HepG2 (cell line): Measurements from ENCODE around the gene SESN1. TPM values are rescaled to one million over a fixed set of nuclear protein-coding genes. Genes with fewer than 3 reads are reported as not detected.

Source experiments
- ATAC-seq: fragments of 200-7000 bp; cut with Tn5 transposase; 3 replicates; pipeline ENCODE4 v1.9.1; 2020; ENCODE audit warnings: mild to moderate bottlenecking, moderate library complexity
- BruUV-seq: library from RNA; stranded (reverse); fragments of 400-500 nt; replicated peaks from 2 replicates; lab custom pipeline; 2021; lab: Mats Ljungman, UMichigan
- CTCF ChIA-PET: fragments of 300-600 bp; formaldehyde crosslinking; extraction: SDS; loops from one replicate; lab custom pipeline; 2021; ENCODE audit warnings: low total read pairs, inconsistent platforms, low intra/inter-chr PET ratio; lab: Yijun Ruan, JAX
- POLR2A ChIA-PET: fragments of 350-600 bp; sonication (Branson Sonifier 250); formaldehyde crosslinking; loops from one replicate; lab custom pipeline; 2020; ENCODE audit warnings: antibody characterized with exemption, inconsistent platforms; lab: Yijun Ruan, JAX
- DNase-seq: peaks from one replicate; pipeline ENCODE4 v3.0.0-alpha.2; 2015; ENCODE audit warnings: low spot score
- FAIRE-seq: peaks from 3 replicates; lab custom pipeline; 2011; peaks lifted over from hg19 to GRCh38; lab: Jason Lieb, UNC
- H2AFZ ChIP-seq: one replicate; pipeline ENCODE4 v1.6.1; 2011; ENCODE audit warnings: low read length, inconsistent platforms
- H3K27ac ChIP-seq: fragments of 300-600 bp; 3 replicates; pipeline ENCODE4 v1.8.0; 2011; ENCODE audit warnings: mixed run types, mild to moderate bottlenecking, mixed read lengths, low read length, inconsistent platforms; ENCODE audit not compliant: insufficient read depth; ENCODE audit errors: extremely low read length
- H3K27me3 ChIP-seq, 2 experiments: fragments of 200-600 bp in 1 of 2; 2 replicates in 1 of 2; 3 replicates in 1 of 2; pipeline versions ENCODE4 v1.6.0 to v1.8.0; 2011; ENCODE audit warnings: low read length in 2 of 2, mild to moderate bottlenecking in 2 of 2, moderate library complexity in 2 of 2, inconsistent platforms in 1 of 2; ENCODE audit not compliant: insufficient read depth in 2 of 2, control insufficient read depth in 1 of 2
- H3K36me3 ChIP-seq, 2 experiments: fragments of 200-600 bp in 1 of 2; replicated peaks in 1 of 2; 2 replicates in 1 of 2; 3 replicates in 1 of 2; pipeline versions ENCODE4 v1.5.1 to v1.8.0; 2011; ENCODE audit warnings: low read length in 2 of 2, inconsistent platforms in 1 of 2; ENCODE audit not compliant: insufficient read depth in 2 of 2, control insufficient read depth in 1 of 2
- H3K4me1 ChIP-seq: 2 replicates; pipeline ENCODE4 v1.5.1; 2012; ENCODE audit warnings: low read length, inconsistent platforms; ENCODE audit not compliant: insufficient read depth
- H3K4me2 ChIP-seq: 2 replicates; pipeline ENCODE4 v1.6.0; 2011; ENCODE audit warnings: low read depth, low read length, inconsistent platforms
- H3K4me3 ChIP-seq, 3 experiments: fragments of 200-600 bp in 1 of 3; sonication (generic), shearing (Covaris generic) in 1 of 3; replicated peaks in 1 of 3; 2 replicates each; pipeline ENCODE4 v1.5.1; 2011 to 2016; ENCODE audit warnings: low read length in 3 of 3, inconsistent platforms in 2 of 3, low read depth in 2 of 3, mild to moderate bottlenecking in 2 of 3, control low read depth in 1 of 3, mixed read lengths in 1 of 3; ENCODE audit not compliant: insufficient read depth in 1 of 3
- H3K79me2 ChIP-seq: one replicate; pipeline ENCODE4 v1.6.1; 2011; ENCODE audit warnings: low read length, inconsistent platforms; ENCODE audit not compliant: insufficient read depth
- H3K9ac ChIP-seq: 2 replicates; pipeline ENCODE4 v1.6.0; 2011; ENCODE audit warnings: mild to moderate bottlenecking, low read depth, low read length, inconsistent platforms; ENCODE audit not compliant: insufficient read depth
- H3K9me3 ChIP-seq: 2 replicates; pipeline ENCODE4 v1.5.1; 2012; ENCODE audit warnings: mild to moderate bottlenecking, low read length
- H4K20me1 ChIP-seq: 2 replicates; pipeline ENCODE4 v1.6.0; 2011; ENCODE audit warnings: inconsistent platforms, mild to moderate bottlenecking, low read length, moderate library complexity; ENCODE audit not compliant: insufficient read depth
- DDIT3 ChIP-seq: sonication (generic); formaldehyde crosslinking; IDR thresholded peaks from 2 replicates; pipeline ENCODE4 v1.4.0; 2020; ENCODE audit warnings: mild to moderate bottlenecking, missing genetic modification reagents
- HOMEZ ChIP-seq: IDR thresholded peaks from 2 replicates; pipeline ENCODE4 v1.6.1; 2016; ENCODE audit warnings: low read depth
- NCOA2 ChIP-seq: sonication (generic); formaldehyde crosslinking; IDR thresholded peaks from 2 replicates; pipeline ENCODE4 v1.8.0; 2022; ENCODE audit warnings: inconsistent platforms
- NRL ChIP-seq: sonication (generic); formaldehyde crosslinking; IDR thresholded peaks from 2 replicates; pipeline ENCODE4 v1.5.0; 2020; ENCODE audit warnings: missing genetic modification reagents, mild to moderate bottlenecking, moderate library complexity, borderline replicate concordance
- RARA ChIP-seq: IDR thresholded peaks from 2 replicates; pipeline ENCODE4 v1.6.1; 2016; ENCODE audit warnings: missing genetic modification reagents, missing compliant biosample characterization
- RNF219 ChIP-seq: sonication (generic); formaldehyde crosslinking; IDR thresholded peaks from 2 replicates; pipeline ENCODE4 v1.5.0; 2020; ENCODE audit warnings: mild to moderate bottlenecking, missing genetic modification reagents
- SNAI1 ChIP-seq: sonication (generic); formaldehyde crosslinking; IDR thresholded peaks from 2 replicates; pipeline ENCODE4 v1.5.0; 2020; ENCODE audit warnings: mild to moderate bottlenecking, missing genetic modification reagents, borderline replicate concordance
- TFE3 ChIP-seq: IDR thresholded peaks from 2 replicates; pipeline ENCODE4 v1.6.1; 2016
- YY1 ChIP-seq: IDR thresholded peaks from 2 replicates; pipeline ENCODE4 v1.6.1; 2011; ENCODE audit warnings: low read length, low read depth, moderate library complexity, mild to moderate bottlenecking; ENCODE audit not compliant: insufficient read depth, insufficient replicate concordance
- ZMYM2 ChIP-seq: sonication (generic); formaldehyde crosslinking; IDR thresholded peaks from 2 replicates; pipeline ENCODE4 v1.8.0; 2022; ENCODE audit warnings: mild to moderate bottlenecking, missing genetic modification reagents
- ZNF263 ChIP-seq: sonication (generic); formaldehyde crosslinking; IDR thresholded peaks from 2 replicates; pipeline ENCODE4 v1.4.0; 2020; ENCODE audit warnings: missing genetic modification reagents
- ZNF3 ChIP-seq: IDR thresholded peaks from 2 replicates; pipeline ENCODE4 v1.7.0; 2017; ENCODE audit warnings: inconsistent platforms
- ZNF331 ChIP-seq: sonication (generic); formaldehyde crosslinking; IDR thresholded peaks from 2 replicates; pipeline ENCODE4 v1.4.0; 2020; ENCODE audit warnings: missing genetic modification reagents
- ZNF335 ChIP-seq: sonication (generic); formaldehyde crosslinking; IDR thresholded peaks from 2 replicates; pipeline ENCODE4 v1.4.0; 2020; ENCODE audit warnings: missing genetic modification reagents
- ZNF33B ChIP-seq: sonication (generic); formaldehyde crosslinking; IDR thresholded peaks from 2 replicates; pipeline ENCODE4 v1.5.1; 2020; ENCODE audit warnings: mild to moderate bottlenecking, missing genetic modification reagents
- ZNF550 ChIP-seq: sonication (generic); formaldehyde crosslinking; IDR thresholded peaks from 2 replicates; pipeline ENCODE4 v1.4.0; 2020; ENCODE audit warnings: mild to moderate bottlenecking, missing genetic modification reagents, borderline replicate concordance
- ZNF576 ChIP-seq: sonication (generic); formaldehyde crosslinking; IDR thresholded peaks from 2 replicates; pipeline ENCODE4 v1.4.0; 2020; ENCODE audit warnings: mild to moderate bottlenecking, missing genetic modification reagents
- ZNF644 ChIP-seq: IDR thresholded peaks from 2 replicates; pipeline ENCODE4 v1.6.1; 2016; ENCODE audit warnings: low read depth
- WGBS: methylation state at CpG from one replicate; pipeline ENCODE4 v1.1.6; 2017; ENCODE audit warnings: low lambda C conversion rate; 5-methylcytosine and 5-hydroxymethylcytosine counted together
- in situ Hi-C: cut with HindIII; loops from 2 replicates; pipeline ENCODE4 v1.10.0; 2017; ENCODE audit warnings: low pct_unique_long_range_greater_than_20kb; ENCODE audit not compliant: extremely low pct_ligation_motif_present
- intact Hi-C: fragments of 100-400 bp; cut with micrococcal nuclease; formaldehyde crosslinking; loops from one replicate; pipeline ENCODE4 v1.10.0; 2022; ENCODE audit not compliant: unreplicated experiment
- polyA plus RNA-seq, 8 experiments: library from polyadenylated mRNA; depleted of rRNA in 3 of 8; stranded (reverse) in 7 of 8; unstranded in 1 of 8; fragments of >200 nt; fragmentation: Illumina TruSeq in 4 of 8; extraction: Trizol in 4 of 8; gene quantifications; 2 replicates each; pipeline versions ENCODE4 v1.2.1 to v1.2.3, GENCODE V29; 2011 to 2016; ENCODE audit warnings: low read depth in 4 of 8, missing spikeins in 1 of 8, mixed read lengths in 1 of 8; ENCODE audit not compliant: insufficient read depth in 1 of 8
- total RNA-seq, 5 experiments: library from RNA; depleted of rRNA; stranded (reverse); fragments of >200 nt; fragmentation: Illumina TruSeq; extraction: Trizol; gene quantifications; 2 replicates each; pipeline ENCODE4 v1.2.3, GENCODE V29; 2016; ENCODE audit warnings: low read depth in 1 of 5

Gene SESN1
- total and polyA plus RNA-seq, 2 of the 13 experiments (the other 11 are each of a cell fraction or from before 2014, with no cell fraction given): 24.9 to 44.7 TPM

- peak; percentile 68; the same call in 1 of the 2 replicates for TF ChIP-seq HOMEZ (CRISPR knock-in tag)
- TF ChIP-seq YY1: peak; percentile 70
- no peak for TF ChIP-seq RNF219 (CRISPR knock-in tag)
- TF ChIP-seq ZMYM2: 0 out of 2 replicates have a peak, but pooled peaks have one; percentile 27
- 0 out of 2 replicates have a peak, but pooled peaks have one; percentile 10 for TF ChIP-seq NCOA2 (CRISPR knock-in tag)
These were observed 104.9 kb downstream of the SESN1 start (continued) for GRCh38 chr6:108989700-108990099.

GRCh38 chr6:108988765-108989164, 105.9 kb downstream of the SESN1 start:
- no peak overlapping the region for H3K9ac ChIP-seq
- no peak overlapping the region for H3K4me3 ChIP-seq
- DNase-seq (no peak), ATAC-seq (no peak), FAIRE-seq (no peak)
- H2AFZ ChIP-seq: no peak overlapping the region
- ChIA-PET POLR2A (no interaction called here), CTCF (no interaction called here)
- H3K27me3 ChIP-seq: no peaks in the 10 kb centered on the region
- no peaks in the 10 kb centered on the region for H3K9me3 ChIP-seq
- intact Hi-C loops (no loop called here), in situ Hi-C loops (no loop called here)
- no peaks in the 10 kb centered on the region for H3K79me2 ChIP-seq
- H3K4me1 ChIP-seq: peaks cover 23% of the 10 kb centered on the region
- BruUV-seq: no TSS peak
- peaks cover 18 to 23% of the 10 kb centered on the region in 2 experiments for H3K36me3 ChIP-seq
- no peaks in the 10 kb centered on the region for H4K20me1 ChIP-seq
- TF ChIP-seq ZNF335 (CRISPR knock-in tag) (no peak), ZNF3 (CRISPR knock-in tag) (no peak), DDIT3 (CRISPR knock-in tag) (no peak), ZNF331 (CRISPR knock-in tag) (no peak), ZNF576 (CRISPR knock-in tag) (no peak), RARA (CRISPR knock-in tag) (no peak), ZNF644 (CRISPR knock-in tag) (no peak), ZNF33B (CRISPR knock-in tag) (no peak), ZNF263 (CRISPR knock-in tag) (no peak), NRL (CRISPR knock-in tag) (no peak), TFE3 (no peak), ZNF550 (CRISPR knock-in tag) (no peak), SNAI1 (CRISPR knock-in tag) (no peak)
- 98% methylated on average over 5 of the region's 5 CpGs for WGBS
- H3K4me2 ChIP-seq: no peak overlapping the region
- H3K27ac ChIP-seq: no peak overlapping the region
